GM12872 (cell line): Measurements from ENCODE around the gene ETV6.

ENCODE experiments used
- CTCF ChIP-seq: IDR thresholded peaks from 3 replicates; pipeline ENCODE4 v1.5.1; 2011; ENCODE audit warnings: low read depth, mild to moderate bottlenecking, low read length, moderate library complexity; ENCODE audit not compliant: insufficient read depth

ETV6 gene

GRCh38 chr12:11678781-11679180, 29.3 kb downstream of the ETV6 start:
- TF ChIP-seq CTCF = no peak

- TF ChIP-seq CTCF = no peak
Observed at GRCh38 chr12:11681207-11681606, 31.7 kb downstream of the ETV6 start.

- TF ChIP-seq CTCF = no peak
Observed at GRCh38 chr12:11684393-11684792, 34.9 kb downstream of the ETV6 start.

GRCh38 chr12:11684811-11685210, 35.3 kb downstream of the ETV6 start:
- TF ChIP-seq CTCF = no peak

GRCh38 chr12:11685316-11685715, 35.8 kb downstream of the ETV6 start:
- TF ChIP-seq CTCF = no peak

- TF ChIP-seq CTCF = no peak
Observed at GRCh38 chr12:11685716-11686115, 36.2 kb downstream of the ETV6 start.

- TF ChIP-seq CTCF = no peak
Observed at GRCh38 chr12:11686120-11686519, 36.6 kb downstream of the ETV6 start.

- TF ChIP-seq CTCF = no peak
Observed at GRCh38 chr12:11687528-11687927, 38.1 kb downstream of the ETV6 start.
